SK-N-SH (cell line): Measurements from ENCODE around the gene TK2. TPM values are rescaled to one million over a fixed set of nuclear protein-coding genes. Genes with fewer than 3 reads are reported as not detected.

Experiments used
- CTCF ChIA-PET: fragments of 300-600, 350-600 bp; formaldehyde crosslinking; extraction: SDS; loops from one replicate; lab custom pipeline; 2021; lab: Yijun Ruan, JAX
- POLR2A ChIA-PET: fragments of 350-600 bp; sonication (Branson Sonifier 250); formaldehyde crosslinking; extraction: SDS; loops from one replicate; lab custom pipeline; 2020; ENCODE audit warnings: antibody characterized with exemption, inconsistent platforms; lab: Yijun Ruan, JAX
- DNase-seq: peaks from one replicate; pipeline ENCODE4 v3.0.0; 2012
- H2AFZ ChIP-seq: fragments of 200-600 bp; sonication (generic); 2 replicates; pipeline ENCODE4 v1.8.1; 2016; ENCODE audit warnings: antibody characterized with exemption, mild to moderate bottlenecking, low read depth
- H3F3A ChIP-seq: fragments of 200-600 bp; sonication (generic); replicated peaks from 2 replicates; pipeline ENCODE3; 2016; ENCODE audit warnings: antibody characterized with exemption, mild to moderate bottlenecking; ENCODE audit not compliant: insufficient read depth
- H3K27ac ChIP-seq, 2 experiments: fragments of 200-500 bp in 1 of 2; fragments of 200-600 bp in 1 of 2; sonication (Bioruptor generic) in 1 of 2; sonication (generic), shearing (Covaris generic) in 1 of 2; 2 replicates each; pipeline versions ENCODE4 v1.5.1 to v1.6.1; 2014 to 2016; ENCODE audit warnings: low read depth in 2 of 2, inconsistent platforms in 1 of 2, low read length in 1 of 2, mild to moderate bottlenecking in 1 of 2, mixed read lengths in 1 of 2
- H3K27me3 ChIP-seq: fragments of 200-600 bp; sonication (generic), shearing (Covaris generic); 2 replicates; pipeline ENCODE4 v1.6.1; 2016; ENCODE audit warnings: mixed run types; ENCODE audit not compliant: insufficient read depth
- H3K36me3 ChIP-seq, 2 experiments: fragments of 200-500 bp in 1 of 2; fragments of 200-600 bp in 1 of 2; sonication (Bioruptor generic) in 1 of 2; sonication (generic) in 1 of 2; replicated peaks in 1 of 2; 2 replicates each; pipeline versions ENCODE3 to v1.5.1; 2014 to 2016; ENCODE audit warnings: low read length in 1 of 2, mild to moderate bottlenecking in 1 of 2; ENCODE audit not compliant: insufficient read depth in 2 of 2, control insufficient read depth in 1 of 2
- H3K4me1 ChIP-seq, 2 experiments: fragments of 200-500 bp in 1 of 2; fragments of 200-600 bp in 1 of 2; sonication (Bioruptor generic) in 1 of 2; sonication (generic), shearing (Covaris generic) in 1 of 2; 2 replicates each; pipeline versions ENCODE4 v1.5.1 to v1.6.1; 2014 to 2016; ENCODE audit warnings: low read depth in 1 of 2, low read length in 1 of 2, mixed run types in 1 of 2; ENCODE audit not compliant: insufficient read depth in 2 of 2, control insufficient read depth in 1 of 2
- H3K4me2 ChIP-seq: fragments of 200-600 bp; sonication (generic), shearing (Covaris generic); 2 replicates; pipeline ENCODE4 v1.6.1; 2017; ENCODE audit warnings: mixed run types
- H3K4me3 ChIP-seq, 2 experiments: fragments of 200-500 bp in 1 of 2; fragments of 200-600 bp in 1 of 2; sonication (Bioruptor generic) in 1 of 2; sonication (generic), shearing (Covaris generic) in 1 of 2; 2 replicates each; pipeline versions ENCODE4 v1.5.1 to v1.8.1; 2014 to 2016; ENCODE audit warnings: low read depth in 2 of 2, inconsistent platforms in 1 of 2, low read length in 1 of 2, mild to moderate bottlenecking in 1 of 2, mixed read lengths in 1 of 2, moderate library complexity in 1 of 2
- H3K79me2 ChIP-seq: fragments of 200-600 bp; sonication (generic); 2 replicates; pipeline ENCODE4 v1.8.1; 2017; ENCODE audit warnings: mild to moderate bottlenecking; ENCODE audit not compliant: insufficient read depth
- H3K9ac ChIP-seq: fragments of 200-600 bp; sonication (generic); 2 replicates; pipeline ENCODE4 v1.6.1; 2017; ENCODE audit warnings: mixed run types
- H3K9me2 ChIP-seq: fragments of 200-600 bp; sonication (generic); 2 replicates; pipeline ENCODE4 v1.6.1; 2017; ENCODE audit warnings: mixed run types
- H3K9me3 ChIP-seq: fragments of 200-600 bp; sonication (generic); 2 replicates; pipeline ENCODE4 v1.6.1; 2017; ENCODE audit warnings: mixed run types, mild to moderate bottlenecking, moderate library complexity
- H4K20me1 ChIP-seq: fragments of 200-600 bp; sonication (generic); 2 replicates; pipeline ENCODE4 v1.6.1; 2017; ENCODE audit warnings: mild to moderate bottlenecking, mixed run types; ENCODE audit not compliant: insufficient read depth
- CHD2 ChIP-seq: fragments of 150-350 bp; IDR thresholded peaks from 2 replicates; pipeline ENCODE4 v1.6.1; 2018; ENCODE audit warnings: low read length; ENCODE audit not compliant: partially characterized antibody
- EP300 ChIP-seq, 2 experiments: IDR thresholded peaks; 2 replicates each; pipeline versions ENCODE4 v1.4.0 to v1.6.1; 2012; ENCODE audit warnings: borderline replicate concordance in 1 of 2, low read depth in 1 of 2, low read length in 1 of 2
- EZH2phosphoT487 ChIP-seq: fragments of 200-600 bp; sonication (generic); IDR thresholded peaks from 2 replicates; pipeline ENCODE4 v1.6.1; 2017; ENCODE audit warnings: low read depth, mixed run types, mild to moderate bottlenecking, antibody characterized with exemption, moderate library complexity, borderline replicate concordance
- FOSL2 ChIP-seq: IDR thresholded peaks from 2 replicates; pipeline ENCODE4 v1.4.0; 2012; ENCODE audit warnings: low read depth, mild to moderate bottlenecking, moderate library complexity, borderline replicate concordance
- GATA2 ChIP-seq: sonication (generic); formaldehyde crosslinking; IDR thresholded peaks from 2 replicates; pipeline ENCODE4 v1.5.0; 2020; ENCODE audit warnings: mild to moderate bottlenecking, missing genetic modification reagents
- IRF3 ChIP-seq: fragments of 150-350 bp; IDR thresholded peaks from 2 replicates; pipeline ENCODE4 v1.6.1; 2016; ENCODE audit warnings: mild to moderate bottlenecking, low read depth, low read length
- MEF2A ChIP-seq: IDR thresholded peaks from 2 replicates; pipeline ENCODE4 v1.4.0; 2012; ENCODE audit warnings: low read depth, borderline replicate concordance
- NRF1 ChIP-seq: IDR thresholded peaks from 2 replicates; pipeline ENCODE4 v1.6.1; 2012; ENCODE audit warnings: low read depth, mild to moderate bottlenecking, low read length
- PBX3 ChIP-seq: IDR thresholded peaks from 2 replicates; pipeline ENCODE4; 2012
- POLR2AphosphoS5 ChIP-seq: IDR thresholded peaks from 2 replicates; pipeline ENCODE4 v1.6.1; 2012; ENCODE audit warnings: low read depth, low read length
- RFX5 ChIP-seq: IDR thresholded peaks from 2 replicates; pipeline ENCODE4 v1.6.1; 2012; ENCODE audit warnings: mild to moderate bottlenecking, improper control_type of control experiment, low read length
- SMC3 ChIP-seq: IDR thresholded peaks from 2 replicates; pipeline ENCODE4 v1.6.1; 2012; ENCODE audit warnings: low read depth, low read length, improper control_type of control experiment
- TEAD4 ChIP-seq: IDR thresholded peaks from 2 replicates; pipeline ENCODE4 v1.4.0; 2012; ENCODE audit warnings: mild to moderate bottlenecking, borderline replicate concordance; ENCODE audit not compliant: insufficient read depth
- WGBS: methylation state at CpG from one replicate; pipeline ENCODE4 v1.1.6; 2017; ENCODE audit warnings: low lambda C conversion rate; 5-methylcytosine and 5-hydroxymethylcytosine counted together
- polyA plus RNA-seq, 3 experiments: library from polyadenylated mRNA; depleted of rRNA; stranded (reverse); fragments of >200 nt; gene quantifications; 2 replicates each; pipeline ENCODE4 v1.2.3, GENCODE V29; 2012
- TF ChIP-seq, protein P1 (sequence below): IDR thresholded peaks from 2 replicates; pipeline ENCODE4 v1.4.0; 2012; ENCODE audit warnings: low read depth, borderline replicate concordance
- TF ChIP-seq, protein P2 (sequence below): IDR thresholded peaks from 2 replicates; pipeline ENCODE4 v1.4.0; 2012; ENCODE audit warnings: low read depth, borderline replicate concordance
- TF ChIP-seq, protein P3 (sequence below): fragments of 200-600 bp; sonication (generic); IDR thresholded peaks from 2 replicates; pipeline ENCODE4 v1.6.1; 2017; ENCODE audit warnings: antibody characterized with exemption, mild to moderate bottlenecking, moderate library complexity

TK2 gene
- polyA plus RNA-seq, 1 of the 3 experiments (the other 2 are of a cell fraction): 25.2 TPM

- TF ChIP-seq, protein P1, sequence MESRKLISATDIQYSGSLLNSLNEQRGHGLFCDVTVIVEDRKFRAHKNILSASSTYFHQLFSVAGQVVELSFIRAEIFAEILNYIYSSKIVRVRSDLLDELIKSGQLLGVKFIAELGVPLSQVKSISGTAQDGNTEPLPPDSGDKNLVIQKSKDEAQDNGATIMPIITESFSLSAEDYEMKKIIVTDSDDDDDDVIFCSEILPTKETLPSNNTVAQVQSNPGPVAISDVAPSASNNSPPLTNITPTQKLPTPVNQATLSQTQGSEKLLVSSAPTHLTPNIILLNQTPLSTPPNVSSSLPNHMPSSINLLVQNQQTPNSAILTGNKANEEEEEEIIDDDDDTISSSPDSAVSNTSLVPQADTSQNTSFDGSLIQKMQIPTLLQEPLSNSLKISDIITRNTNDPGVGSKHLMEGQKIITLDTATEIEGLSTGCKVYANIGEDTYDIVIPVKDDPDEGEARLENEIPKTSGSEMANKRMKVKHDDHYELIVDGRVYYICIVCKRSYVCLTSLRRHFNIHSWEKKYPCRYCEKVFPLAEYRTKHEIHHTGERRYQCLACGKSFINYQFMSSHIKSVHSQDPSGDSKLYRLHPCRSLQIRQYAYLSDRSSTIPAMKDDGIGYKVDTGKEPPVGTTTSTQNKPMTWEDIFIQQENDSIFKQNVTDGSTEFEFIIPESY: no peak
Measured at GRCh38 chr16:66572356-66572755, 22.4 kb upstream of the TK2 start (continued).

DNA sequence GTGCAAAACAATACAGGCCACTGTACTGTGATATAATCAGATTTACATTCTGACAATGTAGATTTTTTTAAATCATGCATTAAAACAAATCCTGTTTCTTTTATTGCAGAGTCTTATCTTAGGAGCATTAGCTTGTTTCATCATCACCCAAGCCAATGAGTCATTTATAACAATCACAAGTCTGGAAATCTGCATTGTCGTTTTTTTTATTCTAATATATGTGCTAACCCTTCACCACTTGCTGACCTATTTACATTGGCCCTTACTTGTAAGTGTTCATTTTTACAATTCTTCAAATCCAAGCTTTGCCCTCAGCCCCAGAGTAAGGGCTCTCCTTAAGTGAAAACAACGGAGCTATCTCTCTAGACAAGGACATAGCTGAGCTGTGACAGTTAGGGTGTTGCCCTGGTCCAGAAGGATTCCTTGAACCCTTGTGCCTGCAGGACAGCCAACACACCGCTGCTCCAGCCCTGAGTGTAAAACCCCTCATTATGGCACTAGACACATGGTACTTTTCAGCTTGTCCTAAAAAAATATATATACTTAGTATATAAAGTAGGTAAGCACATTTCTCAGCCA is 20.0 kb upstream of the TK2 start:
- Histone ChIP-seq H3K9me2 (no peaks in the 10 kb centered on the region), H3K36me3 (peaks cover 24 to 28% of the 10 kb centered on the region in 2 experiments), H3K9me3 (no peaks in the 10 kb centered on the region), H3K4me2 (peak overlapping the region; percentile 59), H3K9ac (0 out of 2 replicates have a peak overlapping the region, but pooled peaks have one; percentile 2), H3K27ac (peak overlapping the region in 1 of 2 experiments; percentile 80; a peak in 2 of 4 replicates), H3K4me1 (peaks cover 0 to 19% of the 10 kb centered on the region in 2 experiments; a peak in 2 of 4 replicates), H2AFZ (no peak overlapping the region), H3K79me2 (peaks cover 4% of the 10 kb centered on the region; the same call in 1 of the 2 replicates), H3F3A (peaks cover 33% of the 10 kb centered on the region), H4K20me1 (peaks cover 11% of the 10 kb centered on the region; the same call in 1 of the 2 replicates), H3K4me3 (no peak overlapping the region), H3K27me3 (no peaks in the 10 kb centered on the region)
- 52% methylated on average over 3 of the region's 3 CpGs for WGBS
- TF ChIP-seq CHD2 (no peak), NRF1 (no peak), MEF2A (no peak), GATA2 (CRISPR knock-in tag) (no peak), RFX5 (no peak), EZH2phosphoT487 (no peak), PBX3 (no peak), IRF3 (no peak), POLR2AphosphoS5 (no peak), EP300 (IDR thresholded peaks at IDR 0.05; ENCODE audit: borderline replicate concordance in 1 of 2, low read depth in 1 of 2, low read length in 1 of 2) (no peak), TEAD4 (no peak), FOSL2 (no peak; the same call in 1 of the 2 replicates), SMC3 (no peak)
- TF ChIP-seq, protein P2, sequence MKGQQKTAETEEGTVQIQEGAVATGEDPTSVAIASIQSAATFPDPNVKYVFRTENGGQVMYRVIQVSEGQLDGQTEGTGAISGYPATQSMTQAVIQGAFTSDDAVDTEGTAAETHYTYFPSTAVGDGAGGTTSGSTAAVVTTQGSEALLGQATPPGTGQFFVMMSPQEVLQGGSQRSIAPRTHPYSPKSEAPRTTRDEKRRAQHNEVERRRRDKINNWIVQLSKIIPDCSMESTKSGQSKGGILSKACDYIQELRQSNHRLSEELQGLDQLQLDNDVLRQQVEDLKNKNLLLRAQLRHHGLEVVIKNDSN: no peak
- TF ChIP-seq, protein P3, sequence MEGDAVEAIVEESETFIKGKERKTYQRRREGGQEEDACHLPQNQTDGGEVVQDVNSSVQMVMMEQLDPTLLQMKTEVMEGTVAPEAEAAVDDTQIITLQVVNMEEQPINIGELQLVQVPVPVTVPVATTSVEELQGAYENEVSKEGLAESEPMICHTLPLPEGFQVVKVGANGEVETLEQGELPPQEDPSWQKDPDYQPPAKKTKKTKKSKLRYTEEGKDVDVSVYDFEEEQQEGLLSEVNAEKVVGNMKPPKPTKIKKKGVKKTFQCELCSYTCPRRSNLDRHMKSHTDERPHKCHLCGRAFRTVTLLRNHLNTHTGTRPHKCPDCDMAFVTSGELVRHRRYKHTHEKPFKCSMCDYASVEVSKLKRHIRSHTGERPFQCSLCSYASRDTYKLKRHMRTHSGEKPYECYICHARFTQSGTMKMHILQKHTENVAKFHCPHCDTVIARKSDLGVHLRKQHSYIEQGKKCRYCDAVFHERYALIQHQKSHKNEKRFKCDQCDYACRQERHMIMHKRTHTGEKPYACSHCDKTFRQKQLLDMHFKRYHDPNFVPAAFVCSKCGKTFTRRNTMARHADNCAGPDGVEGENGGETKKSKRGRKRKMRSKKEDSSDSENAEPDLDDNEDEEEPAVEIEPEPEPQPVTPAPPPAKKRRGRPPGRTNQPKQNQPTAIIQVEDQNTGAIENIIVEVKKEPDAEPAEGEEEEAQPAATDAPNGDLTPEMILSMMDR: no peak
- DNase-seq: no peak
- ChIA-PET CTCF (interaction anchor here (0.9 to 1.9 kb wide), 4 partner anchors 12 to 163 kb away, joined by 3 to 4 read pairs (median 3); partner anchors contain the start of gene CKLF), POLR2A (no interaction called here)
